C4-2B (cell line): ENCODE results near the gene HEPACAM.

Experiments
- CTCF ChIP-seq: fragments of 450-650 bp; conservative IDR thresholded peaks from 2 replicates; pipeline ENCODE4 v1.5.1; 2017; ENCODE audit warnings: mild to moderate bottlenecking
- ZFX ChIP-seq: fragments of 450-650 bp; IDR thresholded peaks from 2 replicates; pipeline ENCODE4 v1.6.1; 2017

GRCh38 chr11:124946735-124947141, 10.9 kb upstream of the HEPACAM start:
- TF ChIP-seq CTCF (no peak), ZFX (no peak)
